Calu3 (cell line): ENCODE data around the gene VARS2. TPM values are rescaled to one million over a fixed set of nuclear protein-coding genes. Genes with fewer than 3 reads are reported as not detected.
"Not testable (repeated sequence)": the region's sequence is repeated elsewhere in the genome, so short reads cannot be mapped to it uniquely, and the experiment has no call there.

ENCODE experiments used
- Bru-seq: library from RNA; stranded (reverse); fragments of 400-500 nt; gene quantifications from one replicate; lab custom pipeline; 2021; lab: Mats Ljungman, UMichigan
- BruChase-seq, 2 experiments: library from RNA; stranded (reverse); fragments of 400-500 nt; gene quantifications; one replicate each; lab custom pipeline; 2021; lab: Mats Ljungman, UMichigan
- BruUV-seq: library from RNA; stranded (reverse); fragments of 400-500 nt; replicated peaks from 2 replicates; lab custom pipeline; 2021; lab: Mats Ljungman, UMichigan
- CTCF ChIA-PET: fragments of 300-600 bp; sonication (Branson Sonifier 250); formaldehyde crosslinking; loops from one replicate; lab custom pipeline; 2022; ENCODE audit warnings: antibody characterized with exemption; lab: Charles Lee
- DNase-seq: peaks from one replicate; pipeline ENCODE4 v3.0.0; 2022
- H3K27ac Mint-ChIP-seq: one replicate; pipeline ENCODE4 v1.8.0; 2022; ENCODE audit warnings: mixed read lengths; ENCODE audit not compliant: unreplicated experiment
- H3K27me3 Mint-ChIP-seq: one replicate; pipeline ENCODE4 v1.8.0; 2022; ENCODE audit warnings: mixed read lengths; ENCODE audit not compliant: unreplicated experiment
- H3K36me3 Mint-ChIP-seq: one replicate; pipeline ENCODE4 v1.8.0; 2022; ENCODE audit warnings: mild to moderate bottlenecking, moderate library complexity, mixed read lengths; ENCODE audit not compliant: insufficient read depth, unreplicated experiment
- H3K4me1 Mint-ChIP-seq: one replicate; pipeline ENCODE4 v1.8.0; 2022; ENCODE audit warnings: mild to moderate bottlenecking, low read depth, mixed read lengths; ENCODE audit not compliant: unreplicated experiment
- H3K4me3 Mint-ChIP-seq: one replicate; pipeline ENCODE4 v1.8.0; 2022; ENCODE audit warnings: mild to moderate bottlenecking, low read depth, moderate library complexity, mixed read lengths; ENCODE audit not compliant: unreplicated experiment
- H3K9me3 Mint-ChIP-seq: one replicate; pipeline ENCODE4 v1.8.0; 2022; ENCODE audit warnings: low read depth, mixed read lengths; ENCODE audit not compliant: unreplicated experiment
- intact Hi-C: fragments of 100-400 bp; cut with micrococcal nuclease; formaldehyde crosslinking; loops from one replicate; pipeline ENCODE4 v1.10.0; 2022; ENCODE audit not compliant: unreplicated experiment
- long read RNA-seq: library from polyadenylated mRNA; stranded (forward); transcript quantifications from one replicate; pipeline ENCODE4 v2.0.0, GENCODE V29; 2022
- total RNA-seq: library from RNA; stranded (reverse); gene quantifications from 2 replicates; pipeline ENCODE4 v1.2.3, GENCODE V29; 2022
- TF ChIP-seq, protein P1 (sequence below): fragments of 200-600 bp; IDR thresholded peaks from one replicate; pipeline ENCODE4 v1.8.0; 2022; ENCODE audit warnings: antibody characterized with exemption; ENCODE audit not compliant: unreplicated experiment

VARS2 gene
- total RNA-seq (33.0 and 34.2 TPM in 2 replicates), Bru-seq, nascent RNA (percentile 56 among the genes with signal in this experiment), BruChase-seq, experiment 1, labeled RNA remaining after a 6-hour chase (percentile 92 among the genes with signal in this experiment), BruChase-seq, experiment 2, labeled RNA remaining after a 2-hour chase (percentile 84 among the genes with signal in this experiment)
- long read RNA-seq, full-length matches to known transcripts = 3 of 18 reads
- long read RNA-seq, partial matches to known transcripts = 5 of 18 reads
- long read RNA-seq, other reads (novel, unspliced or antisense) = 10 of 18 reads

DNA sequence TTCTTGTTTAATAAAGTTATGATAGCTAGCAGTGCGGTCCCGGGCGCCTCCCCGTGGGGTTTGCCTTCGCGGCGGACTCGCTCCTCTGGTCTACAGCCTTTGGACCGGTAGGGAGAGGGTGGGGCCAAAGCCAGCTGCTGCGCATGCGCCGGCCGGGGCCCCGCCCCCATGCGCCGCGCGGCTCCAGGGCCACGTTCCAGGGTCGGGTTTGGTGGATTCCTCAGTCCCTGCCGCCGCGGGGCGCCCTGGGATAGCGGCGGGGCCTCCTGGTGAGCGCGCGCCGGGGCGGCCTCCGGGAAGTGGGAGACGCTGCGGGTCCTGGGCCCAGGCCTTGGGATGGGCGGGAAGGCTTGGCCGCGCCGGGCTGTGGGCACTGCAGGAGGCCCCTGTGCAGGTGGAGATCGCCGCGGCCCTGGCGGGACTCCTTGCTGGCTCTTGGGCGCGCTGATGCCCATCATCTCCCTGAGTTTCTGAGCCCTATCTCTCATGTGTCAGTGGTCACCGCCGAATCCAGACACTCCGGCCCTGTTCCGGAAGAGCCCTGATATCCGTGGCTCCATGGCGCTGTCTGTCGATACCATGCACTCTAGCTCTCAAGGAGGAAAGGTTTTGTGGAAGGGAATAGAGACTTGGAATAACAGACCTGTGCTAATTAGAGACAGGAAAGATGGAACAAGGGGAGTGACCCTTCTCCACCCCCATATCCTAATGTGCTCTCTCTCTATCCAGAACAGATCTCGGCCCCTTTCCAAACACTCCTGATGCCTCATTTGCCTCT, at the start of gene VARS2:
VARS2 (plus strand) TSS at position 163 of the 778 bp plus-strand sequence; CDS start at position 762, 599 bp downstream.
- peak; percentile 100 for DNase-seq
- H3K27ac Mint-ChIP-seq = peak within 1 kb of the TSS; percentile 71
- intact Hi-C loops = loop anchor here (2.0 kb wide), 1 partner anchor 165 kb away; no protein-coding TSS in a partner anchor
- H3K4me1 Mint-ChIP-seq = peaks cover 21% of the 10 kb centered on the region
- peaks cover 49% of the 10 kb centered on the region for H3K36me3 Mint-ChIP-seq
- H3K27me3 Mint-ChIP-seq = no peaks in the 10 kb centered on the region
- TSS peak; percentile 51 for BruUV-seq
- no peaks in the 10 kb centered on the region for H3K9me3 Mint-ChIP-seq
- H3K4me3 Mint-ChIP-seq = peak within 1 kb of the TSS; percentile 78
- CTCF ChIA-PET = interaction anchor here (0.5 to 6.0 kb wide), 42 partner anchors 10 to 1331 kb away, joined by 3 to 180 read pairs (median 5); partner anchors contain the start of genes DDR1, PSORS1C1 and SFTA2
- TF ChIP-seq, protein P1, sequence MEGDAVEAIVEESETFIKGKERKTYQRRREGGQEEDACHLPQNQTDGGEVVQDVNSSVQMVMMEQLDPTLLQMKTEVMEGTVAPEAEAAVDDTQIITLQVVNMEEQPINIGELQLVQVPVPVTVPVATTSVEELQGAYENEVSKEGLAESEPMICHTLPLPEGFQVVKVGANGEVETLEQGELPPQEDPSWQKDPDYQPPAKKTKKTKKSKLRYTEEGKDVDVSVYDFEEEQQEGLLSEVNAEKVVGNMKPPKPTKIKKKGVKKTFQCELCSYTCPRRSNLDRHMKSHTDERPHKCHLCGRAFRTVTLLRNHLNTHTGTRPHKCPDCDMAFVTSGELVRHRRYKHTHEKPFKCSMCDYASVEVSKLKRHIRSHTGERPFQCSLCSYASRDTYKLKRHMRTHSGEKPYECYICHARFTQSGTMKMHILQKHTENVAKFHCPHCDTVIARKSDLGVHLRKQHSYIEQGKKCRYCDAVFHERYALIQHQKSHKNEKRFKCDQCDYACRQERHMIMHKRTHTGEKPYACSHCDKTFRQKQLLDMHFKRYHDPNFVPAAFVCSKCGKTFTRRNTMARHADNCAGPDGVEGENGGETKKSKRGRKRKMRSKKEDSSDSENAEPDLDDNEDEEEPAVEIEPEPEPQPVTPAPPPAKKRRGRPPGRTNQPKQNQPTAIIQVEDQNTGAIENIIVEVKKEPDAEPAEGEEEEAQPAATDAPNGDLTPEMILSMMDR = peak; percentile 41

DNA sequence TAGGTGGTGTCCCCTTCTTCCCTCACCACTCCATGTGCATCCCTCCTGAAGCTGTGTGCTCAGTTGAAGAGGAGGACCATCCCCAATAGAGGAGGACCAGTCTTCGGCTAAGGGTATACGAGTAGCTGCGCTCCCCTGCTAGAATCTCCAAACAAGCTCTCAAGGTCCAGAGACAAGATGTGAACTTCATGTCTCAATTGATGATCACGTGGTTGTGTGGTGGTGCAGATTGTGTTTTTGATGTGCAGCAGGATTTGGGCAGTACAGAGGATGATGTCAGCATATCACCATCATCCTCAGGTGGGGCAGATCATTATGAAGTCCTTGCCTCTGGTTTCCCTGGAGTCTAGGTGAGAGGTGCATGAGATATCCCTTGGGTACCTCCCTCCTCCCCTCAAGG, 49.7 kb upstream of the VARS2 start:
- DNase-seq = no peak
- peaks cover 5% of the 10 kb centered on the region for H3K9me3 Mint-ChIP-seq
- no peak overlapping the region for H3K27ac Mint-ChIP-seq
- H3K4me3 Mint-ChIP-seq = no peak overlapping the region
- peaks cover 3% of the 10 kb centered on the region for H3K36me3 Mint-ChIP-seq
- intact Hi-C loops = no loop called here
- peaks cover 12% of the 10 kb centered on the region for H3K4me1 Mint-ChIP-seq
- TF ChIP-seq, protein P1 = no peak
- no TSS peak for BruUV-seq
- CTCF ChIA-PET = no interaction called here
- no peaks in the 10 kb centered on the region for H3K27me3 Mint-ChIP-seq

DNA sequence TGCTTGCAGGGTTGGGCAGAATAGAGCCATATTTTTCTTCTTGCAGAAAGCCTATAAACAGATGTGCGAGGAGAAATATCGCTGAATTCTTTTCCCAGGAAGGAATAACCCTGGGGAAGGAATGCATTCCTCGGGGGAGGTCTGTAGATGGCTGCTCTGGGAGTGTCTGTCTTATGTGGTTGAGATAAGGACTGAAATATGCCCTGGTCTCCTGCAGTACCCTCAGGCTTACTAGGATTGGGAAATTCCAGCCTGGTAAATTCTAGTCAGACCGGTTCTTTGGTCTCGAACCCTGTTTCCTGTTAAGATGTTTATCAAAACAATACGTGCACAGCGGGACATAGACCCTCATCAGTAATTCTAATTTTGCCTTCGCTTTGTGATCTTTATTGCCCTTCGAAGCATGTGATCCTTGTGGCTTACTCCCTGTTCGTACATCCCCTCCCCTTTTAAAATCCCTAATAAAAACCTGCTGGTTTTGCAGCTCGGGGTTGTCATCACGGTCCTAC, 44.7 kb upstream of the VARS2 start:
- H3K36me3 Mint-ChIP-seq, BruUV-seq, H3K27me3 Mint-ChIP-seq: not testable (repeated sequence)
- Mint-ChIP-seq H3K27ac (peak overlapping the region; percentile 87), H3K9me3 (peaks cover 14% of the 10 kb centered on the region), H3K4me1 (peaks cover 18% of the 10 kb centered on the region), H3K4me3 (peak overlapping the region; percentile 56)
- intact Hi-C loops = loop anchor here (2.0 kb wide), 1 partner anchor 30 kb away; no protein-coding TSS in a partner anchor
- DNase-seq = peak; percentile 78
- CTCF ChIA-PET = interaction anchor here (0.5 to 0.8 kb wide), 3 partner anchors 22 to 1393 kb away, joined by 3 read pairs; no protein-coding TSS in a partner anchor

DNA sequence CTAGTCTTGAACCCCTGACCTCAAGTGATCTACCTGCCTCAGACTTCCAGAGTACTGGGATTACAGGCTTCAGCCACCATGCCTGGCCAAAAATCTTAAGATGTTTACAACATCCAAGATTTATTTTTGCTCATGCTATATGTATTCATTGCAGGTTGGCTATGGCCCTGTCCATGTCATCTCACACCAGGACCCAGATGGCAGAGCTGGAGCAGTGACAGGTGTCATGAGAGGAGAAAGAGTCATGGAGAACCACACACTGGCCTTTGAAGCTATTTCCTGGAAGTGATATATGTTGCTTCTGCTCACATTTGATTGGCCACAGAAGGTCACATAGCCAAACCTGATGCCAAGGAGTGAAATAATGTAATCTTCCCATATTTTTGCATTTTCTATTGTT, 43.5 kb upstream of the VARS2 start:
- H3K36me3 Mint-ChIP-seq = peaks cover 13% of the 10 kb centered on the region
- H3K4me1 Mint-ChIP-seq = peaks cover 24% of the 10 kb centered on the region
- TF ChIP-seq, protein P1 = no peak
- peak overlapping the region; percentile 1 for H3K27ac Mint-ChIP-seq
- CTCF ChIA-PET = no interaction called here
- peaks cover 14% of the 10 kb centered on the region for H3K9me3 Mint-ChIP-seq
- no peak for DNase-seq
- no peak overlapping the region for H3K4me3 Mint-ChIP-seq
- intact Hi-C loops = no loop called here
- BruUV-seq = no TSS peak
- no peaks in the 10 kb centered on the region for H3K27me3 Mint-ChIP-seq
